PC-3 (cell line): Measurements from ENCODE around the gene APOA1. TPM values are rescaled to one million over a fixed set of nuclear protein-coding genes. Genes with fewer than 3 reads are reported as not detected.

ENCODE experiments used
- ATAC-seq: fragments of 200-7000 bp; cut with Tn5 transposase; 2 replicates; pipeline ENCODE4 v1.9.1; 2020; ENCODE audit warnings: mild to moderate bottlenecking, moderate library complexity
- BruUV-seq: library from RNA; stranded (reverse); fragments of 400-500 nt; replicated peaks from 2 replicates; lab custom pipeline; 2021; lab: Mats Ljungman, UMichigan
- CTCF ChIA-PET: fragments of 300-600 bp; sonication (Branson Sonifier 250); formaldehyde crosslinking; loops from one replicate; lab custom pipeline; 2022; ENCODE audit warnings: antibody characterized with exemption; lab: Charles Lee
- POLR2A ChIA-PET: fragments of 300-600 bp; sonication (Branson Sonifier 250); formaldehyde crosslinking; loops from one replicate; lab custom pipeline; 2022; ENCODE audit warnings: antibody characterized with exemption; ENCODE audit not compliant: unreplicated experiment; lab: Charles Lee
- DNase-seq: peaks from one replicate; pipeline ENCODE4 v3.0.0-alpha.2; 2015
- H2AFZ ChIP-seq: fragments of 300-600 bp; sonication (generic); 2 replicates; pipeline ENCODE4 v1.6.0; 2016; ENCODE audit warnings: antibody characterized with exemption, low read length
- H3F3A ChIP-seq: fragments of 300-600 bp; sonication (generic); one replicate; pipeline ENCODE4 v1.6.0; 2017; ENCODE audit warnings: antibody characterized with exemption, low read length, control low read depth, mild to moderate bottlenecking; ENCODE audit not compliant: unreplicated experiment
- H3K27ac ChIP-seq: fragments of 300-600 bp; sonication (generic); 2 replicates; pipeline ENCODE4 v1.5.1; 2016; ENCODE audit warnings: mild to moderate bottlenecking, low read length
- H3K27me3 ChIP-seq: fragments of 300-600 bp; sonication (generic); 2 replicates; pipeline ENCODE4 v1.6.1; 2016; ENCODE audit warnings: low read length, mixed read lengths
- H3K36me3 ChIP-seq: fragments of 300-600 bp; sonication (generic); 2 replicates; pipeline ENCODE4 v1.6.1; 2016; ENCODE audit warnings: low read depth, mixed run types, low read length, mixed read lengths
- H3K4me1 ChIP-seq: fragments of 300-600 bp; sonication (generic); 2 replicates; pipeline ENCODE4 v1.5.1; 2016; ENCODE audit warnings: low read length; ENCODE audit not compliant: insufficient read depth
- H3K4me2 ChIP-seq: fragments of 300-600 bp; sonication (generic); 2 replicates; pipeline ENCODE4 v1.6.0; 2016; ENCODE audit warnings: low read length
- H3K4me3 ChIP-seq: fragments of 300-600 bp; sonication (generic); 2 replicates; pipeline ENCODE4 v1.5.1; 2016; ENCODE audit warnings: mild to moderate bottlenecking, low read length, mixed read lengths
- H3K79me2 ChIP-seq: fragments of 300-600 bp; sonication (generic); 2 replicates; pipeline ENCODE4 v1.6.1; 2017; ENCODE audit warnings: low read length, mixed read lengths
- H3K9ac ChIP-seq: fragments of 300-600 bp; sonication (generic); 2 replicates; pipeline ENCODE4 v1.6.0; 2016; ENCODE audit warnings: mild to moderate bottlenecking, low read length
- H3K9me2 ChIP-seq: fragments of 300-600 bp; sonication (generic); replicated peaks from 2 replicates; pipeline ENCODE4 v1.6.1; 2016; ENCODE audit warnings: mixed run types, low read length, mixed read lengths
- H3K9me3 ChIP-seq: fragments of 300-600 bp; sonication (generic); 2 replicates; pipeline ENCODE4 v1.6.1; 2016; ENCODE audit warnings: low read length, mixed read lengths
- H4K20me1 ChIP-seq: fragments of 300-600 bp; sonication (generic); 2 replicates; pipeline ENCODE4 v1.6.1; 2016; ENCODE audit warnings: low read length, mixed read lengths
- CTCF ChIP-seq: fragments of 300-600 bp; sonication (generic); conservative IDR thresholded peaks from 2 replicates; pipeline ENCODE4 v1.5.1; 2017; ENCODE audit warnings: antibody characterized with exemption, low read depth, mild to moderate bottlenecking, low read length
- EZH2 ChIP-seq: fragments of 300-600 bp; sonication (generic); IDR thresholded peaks from one replicate; pipeline ENCODE4 v1.6.1; 2017; ENCODE audit warnings: antibody characterized with exemption, mild to moderate bottlenecking, low read length; ENCODE audit not compliant: unreplicated experiment
- EZH2phosphoT487 ChIP-seq: fragments of 300-600 bp; sonication (generic); IDR thresholded peaks from 2 replicates; pipeline ENCODE4 v1.6.1; 2018; ENCODE audit warnings: mild to moderate bottlenecking, antibody characterized with exemption, low read length, borderline replicate concordance
- intact Hi-C: fragments of 100-400 bp; cut with micrococcal nuclease; formaldehyde crosslinking; loops from 2 replicates; pipeline ENCODE4 v1.9.0; 2023
- total RNA-seq: library from RNA; depleted of rRNA; stranded (reverse); fragments of >200 nt; gene quantifications from 2 replicates; pipeline ENCODE4 v1.2.3, GENCODE V29; 2014

APOA1 gene
- total RNA-seq, 1 experiment from 2014 or later = 0.33 TPM

GRCh38 chr11:116869610-116870009, 32.2 kb upstream of the APOA1 start:
- Histone ChIP-seq H3K9ac (no peak overlapping the region), H2AFZ (no peak overlapping the region), H3F3A (peaks cover 5% of the 10 kb centered on the region), H3K9me2 (no peaks in the 10 kb centered on the region), H3K36me3 (peaks cover 21% of the 10 kb centered on the region), H3K9me3 (no peaks in the 10 kb centered on the region), H3K4me1 (peaks cover 19% of the 10 kb centered on the region), H3K4me2 (no peak overlapping the region), H3K27ac (no peak overlapping the region), H3K79me2 (no peaks in the 10 kb centered on the region), H3K4me3 (no peak overlapping the region), H3K27me3 (no peaks in the 10 kb centered on the region), H4K20me1 (no peaks in the 10 kb centered on the region)
- intact Hi-C loops = no loop called here
- no peak for TF ChIP-seq EZH2phosphoT487
- no peak for TF ChIP-seq EZH2
- TF ChIP-seq CTCF = no peak
- CTCF ChIA-PET = no interaction called here
- POLR2A ChIA-PET = no interaction called here
- no peak for DNase-seq
- no TSS peak for BruUV-seq
- ATAC-seq = no peak

GRCh38 chr11:116868066-116868465, 30.6 kb upstream of the APOA1 start:
- DNase-seq (no peak), ATAC-seq (no peak)
- peaks cover 24% of the 10 kb centered on the region for H3K36me3 ChIP-seq
- BruUV-seq = no TSS peak
- no peaks in the 10 kb centered on the region for H3K79me2 ChIP-seq
- H3K27ac ChIP-seq = no peak overlapping the region
- ChIA-PET POLR2A (no interaction called here), CTCF (no interaction called here)
- H3F3A ChIP-seq = peaks cover 5% of the 10 kb centered on the region
- H3K27me3 ChIP-seq = no peaks in the 10 kb centered on the region
- no peak overlapping the region for H2AFZ ChIP-seq
- H3K4me2 ChIP-seq = no peak overlapping the region
- H3K4me1 ChIP-seq = peaks cover 19% of the 10 kb centered on the region
- H3K9me3 ChIP-seq = no peaks in the 10 kb centered on the region
- intact Hi-C loops = no loop called here
- TF ChIP-seq EZH2phosphoT487 (no peak), EZH2 (no peak), CTCF (no peak)
- H3K9ac ChIP-seq = no peak overlapping the region
- no peaks in the 10 kb centered on the region for H3K9me2 ChIP-seq
- no peaks in the 10 kb centered on the region for H4K20me1 ChIP-seq
- no peak overlapping the region for H3K4me3 ChIP-seq

GRCh38 chr11:116867619-116868018, 30.2 kb upstream of the APOA1 start:
- H3K4me2 ChIP-seq = no peak overlapping the region
- no peaks in the 10 kb centered on the region for H3K9me3 ChIP-seq
- TF ChIP-seq EZH2phosphoT487 = no peak
- no peak for TF ChIP-seq CTCF
- TF ChIP-seq EZH2 = no peak
- no peak overlapping the region for H2AFZ ChIP-seq
- H3K9me2 ChIP-seq = no peaks in the 10 kb centered on the region
- BruUV-seq = no TSS peak
- intact Hi-C loops = no loop called here
- DNase-seq (no peak), ATAC-seq (no peak)
- no peaks in the 10 kb centered on the region for H3K79me2 ChIP-seq
- H3K27ac ChIP-seq = no peak overlapping the region
- CTCF ChIA-PET = no interaction called here
- no peaks in the 10 kb centered on the region for H3K27me3 ChIP-seq
- no peak overlapping the region for H3K9ac ChIP-seq
- H3K36me3 ChIP-seq = peaks cover 19% of the 10 kb centered on the region
- H3K4me3 ChIP-seq = no peak overlapping the region
- peaks cover 5% of the 10 kb centered on the region for H3F3A ChIP-seq
- peaks cover 19% of the 10 kb centered on the region for H3K4me1 ChIP-seq
- no peaks in the 10 kb centered on the region for H4K20me1 ChIP-seq
- POLR2A ChIA-PET = no interaction called here
